Lower leg skin (tissue), 3 donors: ENCODE results near the gene FYTTD1.
"Not testable (repeated sequence)": the region's sequence is repeated elsewhere in the genome, so short reads cannot be mapped to it uniquely, and the experiment has no call there.

Experiments
- POLR2A ChIP-seq, 2 donors: fragments of 450-650 bp; IDR thresholded peaks; one replicate each; pipeline ENCODE4 v1.6.1; 2016 to 2017; ENCODE audit warnings: antibody characterized with exemption in 2 of 2, mild to moderate bottlenecking in 1 of 2, moderate library complexity in 1 of 2
- TF ChIP-seq, protein P1 (sequence below), 3 donors: fragments of 450-650 bp; IDR thresholded peaks; one replicate each; pipeline ENCODE4 v1.5.1; 2016; ENCODE audit warnings: antibody characterized with exemption in 3 of 3, mild to moderate bottlenecking in 3 of 3, moderate library complexity in 2 of 3

GRCh38 chr3:197727878-197728277, 21.8 kb upstream of the FYTTD1 start:
- TF ChIP-seq POLR2A (IDR thresholded peaks at IDR 0.05) = not testable (repeated sequence)
- TF ChIP-seq, protein P1, sequence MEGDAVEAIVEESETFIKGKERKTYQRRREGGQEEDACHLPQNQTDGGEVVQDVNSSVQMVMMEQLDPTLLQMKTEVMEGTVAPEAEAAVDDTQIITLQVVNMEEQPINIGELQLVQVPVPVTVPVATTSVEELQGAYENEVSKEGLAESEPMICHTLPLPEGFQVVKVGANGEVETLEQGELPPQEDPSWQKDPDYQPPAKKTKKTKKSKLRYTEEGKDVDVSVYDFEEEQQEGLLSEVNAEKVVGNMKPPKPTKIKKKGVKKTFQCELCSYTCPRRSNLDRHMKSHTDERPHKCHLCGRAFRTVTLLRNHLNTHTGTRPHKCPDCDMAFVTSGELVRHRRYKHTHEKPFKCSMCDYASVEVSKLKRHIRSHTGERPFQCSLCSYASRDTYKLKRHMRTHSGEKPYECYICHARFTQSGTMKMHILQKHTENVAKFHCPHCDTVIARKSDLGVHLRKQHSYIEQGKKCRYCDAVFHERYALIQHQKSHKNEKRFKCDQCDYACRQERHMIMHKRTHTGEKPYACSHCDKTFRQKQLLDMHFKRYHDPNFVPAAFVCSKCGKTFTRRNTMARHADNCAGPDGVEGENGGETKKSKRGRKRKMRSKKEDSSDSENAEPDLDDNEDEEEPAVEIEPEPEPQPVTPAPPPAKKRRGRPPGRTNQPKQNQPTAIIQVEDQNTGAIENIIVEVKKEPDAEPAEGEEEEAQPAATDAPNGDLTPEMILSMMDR (IDR thresholded peaks at IDR 0.05) = not testable (repeated sequence)
